ENCODE data around the gene PCLAF.

DNA sequence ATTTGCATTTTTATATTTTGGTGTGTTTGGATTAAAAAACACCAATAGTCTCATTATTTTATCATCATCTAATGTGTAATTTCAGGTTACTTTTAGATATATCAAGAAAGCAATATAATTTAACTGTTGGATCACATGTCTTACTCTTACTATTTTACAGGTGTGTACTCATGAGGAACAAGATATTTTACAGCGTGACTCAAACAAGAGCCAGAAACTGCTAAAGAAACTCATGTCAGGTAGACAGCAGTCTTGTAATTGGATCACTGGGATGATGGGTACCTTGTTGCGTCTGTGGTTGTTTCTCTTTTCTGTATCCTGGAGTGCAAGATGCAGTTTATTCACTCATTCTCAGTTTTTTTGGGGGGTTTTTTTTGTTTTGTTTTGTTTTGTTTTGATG is 19.3 kb upstream of the PCLAF start:
- TF ChIP-seq, protein P1, sequence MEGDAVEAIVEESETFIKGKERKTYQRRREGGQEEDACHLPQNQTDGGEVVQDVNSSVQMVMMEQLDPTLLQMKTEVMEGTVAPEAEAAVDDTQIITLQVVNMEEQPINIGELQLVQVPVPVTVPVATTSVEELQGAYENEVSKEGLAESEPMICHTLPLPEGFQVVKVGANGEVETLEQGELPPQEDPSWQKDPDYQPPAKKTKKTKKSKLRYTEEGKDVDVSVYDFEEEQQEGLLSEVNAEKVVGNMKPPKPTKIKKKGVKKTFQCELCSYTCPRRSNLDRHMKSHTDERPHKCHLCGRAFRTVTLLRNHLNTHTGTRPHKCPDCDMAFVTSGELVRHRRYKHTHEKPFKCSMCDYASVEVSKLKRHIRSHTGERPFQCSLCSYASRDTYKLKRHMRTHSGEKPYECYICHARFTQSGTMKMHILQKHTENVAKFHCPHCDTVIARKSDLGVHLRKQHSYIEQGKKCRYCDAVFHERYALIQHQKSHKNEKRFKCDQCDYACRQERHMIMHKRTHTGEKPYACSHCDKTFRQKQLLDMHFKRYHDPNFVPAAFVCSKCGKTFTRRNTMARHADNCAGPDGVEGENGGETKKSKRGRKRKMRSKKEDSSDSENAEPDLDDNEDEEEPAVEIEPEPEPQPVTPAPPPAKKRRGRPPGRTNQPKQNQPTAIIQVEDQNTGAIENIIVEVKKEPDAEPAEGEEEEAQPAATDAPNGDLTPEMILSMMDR (IDR thresholded peaks at IDR 0.05) = no peak
- TF ChIP-seq POLR2A (IDR thresholded peaks at IDR 0.05) = no peak

Measured in body of pancreas (tissue), 4 donors.